Left ventricle myocardium inferior (tissue), 1 donor: ENCODE results near the gene CDC42SE2. TPM values are rescaled to one million over a fixed set of nuclear protein-coding genes. Genes with fewer than 3 reads are reported as not detected.
"Not testable (repeated sequence)": the region's sequence is repeated elsewhere in the genome, so short reads cannot be mapped to it uniquely, and the experiment has no call there.

Experiments
- DNase-seq: peaks from one replicate; pipeline ENCODE4 v3.0.0-alpha.2; 2020
- H3K27ac ChIP-seq: fragments of 200-600 bp; replicated peaks from 2 replicates; pipeline ENCODE4 v1.8.0; 2021
- H3K27me3 ChIP-seq: fragments of 200-600 bp; 2 replicates; pipeline ENCODE4 v1.8.0; 2021; ENCODE audit warnings: low read depth
- H3K36me3 ChIP-seq: fragments of 200-600 bp; 2 replicates; pipeline ENCODE4 v1.8.0; 2021
- H3K4me1 ChIP-seq: fragments of 200-600 bp; 2 replicates; pipeline ENCODE4 v1.8.0; 2021
- H3K4me3 ChIP-seq: fragments of 200-600 bp; 2 replicates; pipeline ENCODE4 v1.8.0; 2021; ENCODE audit warnings: mild to moderate bottlenecking, moderate library complexity
- H3K9me3 ChIP-seq: fragments of 200-600 bp; replicated peaks from 2 replicates; pipeline ENCODE4 v1.8.0; 2021
- CTCF ChIP-seq: fragments of 200-600 bp; IDR thresholded peaks from 2 replicates; pipeline ENCODE4 v1.8.0; 2021; ENCODE audit warnings: antibody characterized with exemption, mild to moderate bottlenecking, borderline replicate concordance
- intact Hi-C: fragments of 100-400 bp; cut with micrococcal nuclease; formaldehyde crosslinking; loops from one replicate; pipeline ENCODE4 v1.11.0; 2022
- total RNA-seq: library from RNA; stranded (reverse); fragmentation: NEBNext Ultra II Directional; extraction: Animal tissue kit (Norgen Biotek cat#: 25700); gene quantifications from one replicate; pipeline ENCODE4 v1.2.1, GENCODE V29; 2021
- donor health status: DM: no; HTN: yes; CAD: no; lungs with severe emphysema.

CDC42SE2 gene
- total RNA-seq, 1 donor from 2014 or later, result 10.3 TPM

- H3K27me3 ChIP-seq, result no peaks in the 10 kb centered on the region
- no peak for DNase-seq
- H3K9me3 ChIP-seq, result no peaks in the 10 kb centered on the region
- H3K36me3 ChIP-seq, result no peaks in the 10 kb centered on the region
- no peak overlapping the region for H3K27ac ChIP-seq
- H3K4me3 ChIP-seq, result peak overlapping the region; percentile 98
- H3K4me1 ChIP-seq, result peaks cover 49% of the 10 kb centered on the region
- peak; percentile 45 for TF ChIP-seq CTCF
- intact Hi-C loops, result no loop called here
Observed at GRCh38 chr5:131265311-131265803, 1.5 kb downstream of the CDC42SE2 start.

DNA sequence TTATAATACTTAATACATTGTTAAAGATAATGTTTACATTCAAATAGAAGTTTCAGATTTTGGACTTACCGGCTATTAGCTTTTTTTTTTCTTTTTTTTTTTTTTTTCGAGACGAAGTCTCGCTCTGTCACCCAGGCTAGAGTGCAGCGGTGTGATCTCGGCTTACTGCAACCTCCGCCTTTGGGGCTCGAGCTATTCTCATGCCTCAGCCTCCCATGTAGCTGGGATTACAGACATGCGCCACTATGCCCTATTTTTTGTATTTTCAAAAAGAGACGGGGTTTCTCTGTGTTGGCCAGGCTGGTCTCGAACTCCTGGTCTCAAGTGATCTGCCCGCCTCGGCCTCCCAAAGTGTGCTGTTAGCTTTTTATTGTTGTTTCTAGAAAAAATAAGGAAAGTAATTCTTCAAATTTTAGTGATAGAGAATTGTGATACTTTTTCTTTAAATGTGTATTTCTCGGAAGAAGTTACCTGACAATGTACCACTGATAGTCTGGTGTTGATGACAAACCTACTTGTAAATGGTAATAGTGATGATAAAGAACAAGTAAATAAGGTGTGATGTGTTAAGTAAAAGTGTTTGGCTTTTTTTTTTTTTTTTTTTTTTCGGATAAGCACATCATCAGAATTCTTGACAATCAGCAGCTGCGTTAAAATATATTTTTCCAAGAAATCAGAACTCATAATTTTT is 2.7 kb downstream of the CDC42SE2 start:
- H3K27me3 ChIP-seq, result no peaks in the 10 kb centered on the region
- intact Hi-C loops, result no loop called here
- peaks cover 60% of the 10 kb centered on the region for H3K4me1 ChIP-seq
- H3K27ac ChIP-seq, result no peak overlapping the region
- no peak for DNase-seq
- TF ChIP-seq CTCF, result no peak
- H3K9me3 ChIP-seq, result no peaks in the 10 kb centered on the region
- no peaks in the 10 kb centered on the region for H3K36me3 ChIP-seq
- H3K4me3 ChIP-seq, result no peak overlapping the region

GRCh38 chr5:131268758-131269370 is 5.0 kb downstream of the CDC42SE2 start:
- no peaks in the 10 kb centered on the region for H3K36me3 ChIP-seq
- intact Hi-C loops, result no loop called here

DNA sequence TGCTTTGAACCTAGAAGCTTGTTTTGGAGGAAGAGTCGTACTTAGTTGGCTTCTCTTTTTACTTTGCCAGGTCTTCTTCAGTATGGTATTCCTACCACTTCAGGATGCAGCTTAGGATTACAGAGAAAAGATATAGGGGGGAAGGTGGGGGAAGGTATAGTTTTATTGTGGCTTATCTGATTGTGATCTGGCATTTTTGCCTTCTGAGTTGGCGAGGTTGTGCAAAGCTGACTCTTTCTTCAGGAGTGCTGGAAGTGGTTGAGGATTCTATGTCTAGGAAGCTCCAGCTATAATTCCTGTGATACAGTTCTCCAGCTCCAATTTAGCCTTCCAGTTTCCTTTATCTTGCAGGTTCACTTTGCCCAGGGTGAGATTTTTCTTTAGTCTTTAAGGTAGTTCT is 7.0 kb downstream of the CDC42SE2 start:
- Histone ChIP-seq H3K36me3 (no peaks in the 10 kb centered on the region), H3K27ac (no peak overlapping the region), H3K4me3 (no peak overlapping the region), H3K9me3 (no peaks in the 10 kb centered on the region), H3K27me3 (no peaks in the 10 kb centered on the region), H3K4me1 (peaks cover 29% of the 10 kb centered on the region)
- no peak for TF ChIP-seq CTCF
- no peak for DNase-seq
- intact Hi-C loops, result no loop called here

More at GRCh38 chr5:131268758-131269370, 5.0 kb downstream of the CDC42SE2 start:
- TF ChIP-seq CTCF, result no peak
- no peak overlapping the region for H3K27ac ChIP-seq
- H3K9me3 ChIP-seq, result no peaks in the 10 kb centered on the region
- no peak for DNase-seq
- H3K4me3 ChIP-seq, result no peak overlapping the region
- H3K4me1 ChIP-seq, result peaks cover 48% of the 10 kb centered on the region
- H3K27me3 ChIP-seq, result no peaks in the 10 kb centered on the region

DNA sequence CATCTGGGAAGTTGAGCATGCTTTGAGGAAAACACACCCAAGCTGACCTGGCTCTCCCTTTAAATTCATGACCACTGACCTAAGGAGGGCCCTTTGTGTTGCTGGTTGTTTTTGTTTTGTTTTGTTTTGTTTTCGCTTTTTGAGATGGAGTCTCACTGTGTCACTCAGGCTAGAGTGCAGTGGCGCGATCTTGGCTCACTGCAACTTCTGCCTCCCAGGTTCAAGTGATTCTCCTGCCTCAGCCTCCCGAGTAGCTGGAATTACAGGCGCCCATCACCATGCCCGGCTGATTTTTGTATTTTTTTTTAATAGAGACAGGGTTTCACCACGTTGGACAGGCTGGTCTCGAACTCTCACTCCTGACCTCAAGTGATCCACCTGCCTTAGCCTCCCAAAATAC is 8.0 kb downstream of the CDC42SE2 start:
- H3K27me3 ChIP-seq, DNase-seq, H3K36me3 ChIP-seq, H3K9me3 ChIP-seq, intact Hi-C loops, H3K27ac ChIP-seq, H3K4me3 ChIP-seq: not testable (repeated sequence)
- H3K4me1 ChIP-seq, result peaks cover 26% of the 10 kb centered on the region

DNA sequence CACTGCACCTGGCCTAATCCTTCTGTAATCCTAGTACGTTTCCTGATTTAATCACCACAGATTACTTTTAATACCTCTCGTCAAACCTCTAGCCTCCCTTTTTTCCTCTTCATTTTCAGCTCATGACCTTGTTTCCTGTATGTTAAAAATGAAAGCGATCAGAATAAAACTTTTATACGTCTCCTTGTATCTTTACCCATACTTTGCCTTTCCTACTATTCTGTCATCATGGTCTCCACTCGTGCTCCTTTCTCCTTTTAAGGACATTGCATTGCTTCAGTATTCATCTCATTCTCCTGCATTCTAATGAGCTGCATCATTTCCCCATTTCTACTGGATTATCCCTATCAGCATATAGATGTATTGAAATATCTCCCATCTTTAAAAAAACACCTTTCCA is 8.5 kb downstream of the CDC42SE2 start:
- TF ChIP-seq CTCF, result no peak
- intact Hi-C loops, result no loop called here
- peaks cover 26% of the 10 kb centered on the region for H3K4me1 ChIP-seq
- no peak for DNase-seq
- no peaks in the 10 kb centered on the region for H3K27me3 ChIP-seq
- H3K4me3 ChIP-seq, result no peak overlapping the region
- H3K27ac ChIP-seq, result no peak overlapping the region
- H3K9me3 ChIP-seq, result no peaks in the 10 kb centered on the region
- no peaks in the 10 kb centered on the region for H3K36me3 ChIP-seq
